ENCODE results near the gene TSKU. TPM values are rescaled to one million over a fixed set of nuclear protein-coding genes. Genes with fewer than 3 reads are reported as not detected.

The TSKU gene
- total RNA-seq, 1 experiment from 2014 or later, result 23.5 TPM

GRCh38 chr11:76766521-76766920 lies 16.6 kb upstream of the TSKU start:
- DNase-seq (ENCODE audit: low read depth, low spot score), result no peak
- in situ Hi-C loops (cut with HindIII; ENCODE audit: low pct_unique_long_range_greater_than_20kb, low sequenced_read_pairs), result no loop called here

GRCh38 chr11:76767659-76768058 lies 15.5 kb upstream of the TSKU start:
- no peak for DNase-seq (ENCODE audit: low read depth, low spot score)
- in situ Hi-C loops (cut with HindIII; ENCODE audit: low pct_unique_long_range_greater_than_20kb, low sequenced_read_pairs), result no loop called here

- in situ Hi-C loops (cut with HindIII; ENCODE audit: low pct_unique_long_range_greater_than_20kb, low sequenced_read_pairs), result no loop called here
- no peak for DNase-seq (ENCODE audit: low read depth, low spot score)
Measured at GRCh38 chr11:76768088-76768908, 14.9 kb upstream of the TSKU start.

GRCh38 chr11:76768909-76769560 lies 14.1 kb upstream of the TSKU start:
- in situ Hi-C loops (cut with HindIII; ENCODE audit: low pct_unique_long_range_greater_than_20kb, low sequenced_read_pairs), result no loop called here
- no peak for DNase-seq (ENCODE audit: low read depth, low spot score)

- in situ Hi-C loops (cut with HindIII; ENCODE audit: low pct_unique_long_range_greater_than_20kb, low sequenced_read_pairs), result no loop called here
- no peak for DNase-seq (ENCODE audit: low read depth, low spot score)
Measured at GRCh38 chr11:76769645-76770586, 13.2 kb upstream of the TSKU start.

- no peak for DNase-seq (ENCODE audit: low read depth, low spot score)
- in situ Hi-C loops (cut with HindIII; ENCODE audit: low pct_unique_long_range_greater_than_20kb, low sequenced_read_pairs), result no loop called here
Measured at GRCh38 chr11:76770642-76771445, 12.3 kb upstream of the TSKU start.

GRCh38 chr11:76771446-76772099 lies 11.6 kb upstream of the TSKU start:
- in situ Hi-C loops (cut with HindIII; ENCODE audit: low pct_unique_long_range_greater_than_20kb, low sequenced_read_pairs), result no loop called here
- DNase-seq (ENCODE audit: low read depth, low spot score), result no peak

GRCh38 chr11:76772100-76772782 lies 10.9 kb upstream of the TSKU start:
- DNase-seq (ENCODE audit: low read depth, low spot score), result no peak
- in situ Hi-C loops (cut with HindIII; ENCODE audit: low pct_unique_long_range_greater_than_20kb, low sequenced_read_pairs), result no loop called here

- in situ Hi-C loops (cut with HindIII; ENCODE audit: low pct_unique_long_range_greater_than_20kb, low sequenced_read_pairs), result no loop called here
- no peak for DNase-seq (ENCODE audit: low read depth, low spot score)
Measured at GRCh38 chr11:76772783-76773106, 10.4 kb upstream of the TSKU start.

GRCh38 chr11:76773921-76774361 lies 9.2 kb upstream of the TSKU start:
- in situ Hi-C loops (cut with HindIII; ENCODE audit: low pct_unique_long_range_greater_than_20kb, low sequenced_read_pairs), result no loop called here
- no peak for DNase-seq (ENCODE audit: low read depth, low spot score)

GRCh38 chr11:76776472-76776871 lies 6.7 kb upstream of the TSKU start:
- DNase-seq (ENCODE audit: low read depth, low spot score), result no peak
- in situ Hi-C loops (cut with HindIII; ENCODE audit: low pct_unique_long_range_greater_than_20kb, low sequenced_read_pairs), result no loop called here

GRCh38 chr11:76777305-76777704 lies 5.9 kb upstream of the TSKU start:
- in situ Hi-C loops (cut with HindIII; ENCODE audit: low pct_unique_long_range_greater_than_20kb, low sequenced_read_pairs), result no loop called here
- DNase-seq (ENCODE audit: low read depth, low spot score), result no peak

GRCh38 chr11:76777876-76778275 lies 5.3 kb upstream of the TSKU start:
- DNase-seq (ENCODE audit: low read depth, low spot score), result no peak
- in situ Hi-C loops (cut with HindIII; ENCODE audit: low pct_unique_long_range_greater_than_20kb, low sequenced_read_pairs), result no loop called here

GRCh38 chr11:76778874-76779273 lies 4.3 kb upstream of the TSKU start:
- in situ Hi-C loops (cut with HindIII; ENCODE audit: low pct_unique_long_range_greater_than_20kb, low sequenced_read_pairs), result no loop called here
- DNase-seq (ENCODE audit: low read depth, low spot score), result no peak

- in situ Hi-C loops (cut with HindIII; ENCODE audit: low pct_unique_long_range_greater_than_20kb, low sequenced_read_pairs), result no loop called here
- DNase-seq (ENCODE audit: low read depth, low spot score), result no peak
Measured at GRCh38 chr11:76781046-76781801, 1.9 kb upstream of the TSKU start.
